Smooth muscle cell (in vitro differentiated cells): ENCODE measurements around the gene TWIST1. TPM values are rescaled to one million over a fixed set of nuclear protein-coding genes. Genes with fewer than 3 reads are reported as not detected.

Experiments used
- DNase-seq: peaks from one replicate; lab custom pipeline; 2025; ENCODE audit not compliant: unreplicated experiment; lab: John Stamatoyannopoulos, UW
- H2AFZ ChIP-seq: fragments of 200-600 bp; sonication (generic); 2 replicates; pipeline ENCODE4 v1.6.0; 2016; ENCODE audit warnings: antibody characterized with exemption, low read depth, mild to moderate bottlenecking
- H3F3A ChIP-seq: fragments of 200-600 bp; sonication (generic); 2 replicates; pipeline ENCODE4 v1.6.0; 2017; ENCODE audit warnings: antibody characterized with exemption, low read depth
- H3K27ac ChIP-seq: fragments of 200-600 bp; sonication (generic); 2 replicates; pipeline ENCODE4 v1.5.1; 2016; ENCODE audit warnings: low read depth, mild to moderate bottlenecking
- H3K27me3 ChIP-seq: fragments of 200-600 bp; sonication (generic); 2 replicates; pipeline ENCODE4 v1.6.1; 2016; ENCODE audit warnings: low read depth, mild to moderate bottlenecking
- H3K36me3 ChIP-seq: fragments of 200-600 bp; sonication (generic); 2 replicates; pipeline ENCODE4 v1.5.1; 2016; ENCODE audit warnings: low read depth
- H3K4me1 ChIP-seq: fragments of 200-600 bp; sonication (generic); 2 replicates; pipeline ENCODE4 v1.5.1; 2016; ENCODE audit warnings: low read depth
- H3K4me2 ChIP-seq: fragments of 200-600 bp; sonication (generic); 2 replicates; pipeline ENCODE4 v1.6.0; 2016; ENCODE audit warnings: mild to moderate bottlenecking
- H3K4me3 ChIP-seq: fragments of 200-600 bp; sonication (generic); 2 replicates; pipeline ENCODE4 v1.5.1; 2016; ENCODE audit warnings: mild to moderate bottlenecking
- H3K79me2 ChIP-seq: fragments of 200-600 bp; sonication (generic); 2 replicates; pipeline ENCODE4 v1.6.0; 2016; ENCODE audit warnings: low read depth, mild to moderate bottlenecking
- H3K9ac ChIP-seq: fragments of 200-600 bp; sonication (generic); 2 replicates; pipeline ENCODE4 v1.6.0; 2016; ENCODE audit warnings: low read depth
- H3K9me3 ChIP-seq: fragments of 200-600 bp; sonication (generic); replicated peaks from 2 replicates; pipeline ENCODE4 v1.5.1; 2016; ENCODE audit warnings: low read depth
- H4K20me1 ChIP-seq: fragments of 200-600 bp; sonication (generic); 2 replicates; pipeline ENCODE4 v1.6.0; 2016; ENCODE audit warnings: low read depth
- WGBS: methylation state at CpG from one replicate; pipeline ENCODE4 v1.1.7; 2016; ENCODE audit warnings: low lambda C conversion rate; 5-methylcytosine and 5-hydroxymethylcytosine counted together
- polyA plus RNA-seq: library from polyadenylated mRNA; unstranded; fragments of >200 nt; fragmentation: Nextera tagmentation; extraction: Ambion mirVana; gene quantifications from 2 replicates; pipeline ENCODE4 v1.2.1, GENCODE V29; 2016
- total RNA-seq: library from RNA; depleted of rRNA; stranded (reverse); fragments of >200 nt; gene quantifications from 2 replicates; pipeline ENCODE4 v1.2.3, GENCODE V29; 2014
- TF ChIP-seq, protein P1 (sequence below): fragments of 200-600 bp; sonication (generic); IDR thresholded peaks from 2 replicates; pipeline ENCODE4 v1.5.1; 2017; ENCODE audit warnings: borderline replicate concordance, mild to moderate bottlenecking, antibody characterized with exemption; ENCODE audit not compliant: insufficient read depth, poor library complexity, severe bottlenecking

Gene TWIST1
- total and polyA plus RNA-seq, 2 experiments from 2014 or later = 51.3 to 58.0 TPM

DNA sequence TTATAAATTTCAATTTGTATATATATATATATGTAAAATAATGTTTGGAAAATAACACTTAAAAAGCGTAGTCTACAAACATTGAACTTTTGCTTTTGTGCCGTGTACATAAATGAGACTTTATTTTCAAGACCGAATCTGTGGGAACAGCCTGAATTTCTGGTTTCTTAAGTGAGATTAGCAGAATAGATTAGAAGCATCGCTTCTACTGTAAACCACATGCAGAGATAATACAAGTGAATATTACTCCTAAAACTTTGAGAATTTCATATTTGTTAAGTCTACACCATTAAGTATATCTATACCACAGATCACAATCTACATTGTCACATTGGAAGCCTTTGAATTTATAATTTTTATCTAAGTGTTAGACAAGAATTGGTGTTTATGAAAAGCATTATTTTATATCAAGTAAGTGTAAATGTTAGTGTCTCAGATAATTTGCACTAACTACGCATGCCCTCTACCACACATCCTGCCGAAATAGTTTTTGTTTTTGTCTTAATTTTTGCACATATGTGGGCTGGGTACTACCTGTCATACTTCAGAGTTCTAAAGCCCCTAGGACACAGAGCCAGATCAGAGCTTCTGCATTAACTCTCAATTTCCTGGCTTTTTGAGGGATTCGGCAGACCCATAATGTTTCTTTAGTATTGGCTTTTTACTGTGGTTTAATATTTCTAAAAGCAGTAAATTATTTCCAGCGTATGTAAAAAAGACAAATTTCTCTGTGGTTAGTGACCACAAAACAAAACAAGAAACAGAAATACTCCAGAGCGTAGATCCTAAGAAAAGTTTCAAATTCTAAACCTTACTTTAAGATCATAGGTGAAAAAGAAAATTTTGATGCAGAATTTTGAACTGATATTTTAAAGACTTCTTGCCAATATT, 20.0 kb downstream of the TWIST1 start:
- no peaks in the 10 kb centered on the region for H3K4me1 ChIP-seq
- WGBS = 53% methylated on average over 9 of the region's 9 CpGs

DNA sequence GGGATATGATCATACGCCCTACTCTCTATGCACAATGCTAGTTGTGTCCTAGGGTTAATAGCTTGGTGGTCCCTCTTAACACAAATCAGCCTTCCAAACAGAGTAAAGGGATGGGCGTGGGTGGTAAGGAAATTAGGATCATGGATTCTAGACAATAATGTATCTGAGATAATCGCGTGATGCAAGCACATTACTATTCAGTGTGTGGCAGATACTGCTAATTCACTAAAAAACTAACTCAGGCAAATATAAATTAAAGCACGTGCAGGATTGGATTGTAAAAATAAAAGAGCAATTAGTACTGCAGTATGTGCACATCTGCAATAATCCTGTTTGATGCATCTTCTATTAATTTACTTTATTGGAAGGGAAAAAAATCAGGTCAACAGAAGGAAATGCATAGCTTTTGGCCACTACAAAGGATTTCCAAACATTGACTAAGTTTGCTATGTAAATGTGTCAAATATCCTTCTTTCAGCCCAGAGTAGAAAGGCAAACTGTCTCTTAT, 22.0 kb downstream of the TWIST1 start:
- Histone ChIP-seq H3K27ac (no peak overlapping the region), H3K27me3 (no peaks in the 10 kb centered on the region), H3K9me3 (no peaks in the 10 kb centered on the region), H3K79me2 (peaks cover 18% of the 10 kb centered on the region), H3K36me3 (no peaks in the 10 kb centered on the region), H3K4me1 (no peaks in the 10 kb centered on the region), H3K4me2 (no peak overlapping the region), H3K9ac (no peak overlapping the region), H2AFZ (no peak overlapping the region), H4K20me1 (no peaks in the 10 kb centered on the region), H3F3A (no peaks in the 10 kb centered on the region), H3K4me3 (no peak overlapping the region)
- TF ChIP-seq, protein P1, sequence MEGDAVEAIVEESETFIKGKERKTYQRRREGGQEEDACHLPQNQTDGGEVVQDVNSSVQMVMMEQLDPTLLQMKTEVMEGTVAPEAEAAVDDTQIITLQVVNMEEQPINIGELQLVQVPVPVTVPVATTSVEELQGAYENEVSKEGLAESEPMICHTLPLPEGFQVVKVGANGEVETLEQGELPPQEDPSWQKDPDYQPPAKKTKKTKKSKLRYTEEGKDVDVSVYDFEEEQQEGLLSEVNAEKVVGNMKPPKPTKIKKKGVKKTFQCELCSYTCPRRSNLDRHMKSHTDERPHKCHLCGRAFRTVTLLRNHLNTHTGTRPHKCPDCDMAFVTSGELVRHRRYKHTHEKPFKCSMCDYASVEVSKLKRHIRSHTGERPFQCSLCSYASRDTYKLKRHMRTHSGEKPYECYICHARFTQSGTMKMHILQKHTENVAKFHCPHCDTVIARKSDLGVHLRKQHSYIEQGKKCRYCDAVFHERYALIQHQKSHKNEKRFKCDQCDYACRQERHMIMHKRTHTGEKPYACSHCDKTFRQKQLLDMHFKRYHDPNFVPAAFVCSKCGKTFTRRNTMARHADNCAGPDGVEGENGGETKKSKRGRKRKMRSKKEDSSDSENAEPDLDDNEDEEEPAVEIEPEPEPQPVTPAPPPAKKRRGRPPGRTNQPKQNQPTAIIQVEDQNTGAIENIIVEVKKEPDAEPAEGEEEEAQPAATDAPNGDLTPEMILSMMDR = no peak
- DNase-seq = no peak
- 88% methylated on average over 5 of the region's 5 CpGs for WGBS

More for the DNA sequence above, 20.0 kb downstream of the TWIST1 start:
- Histone ChIP-seq H3K9ac (no peak overlapping the region), H3K4me2 (peak overlapping the region; percentile 55), H4K20me1 (no peaks in the 10 kb centered on the region), H3K27me3 (no peaks in the 10 kb centered on the region), H2AFZ (no peak overlapping the region), H3K9me3 (no peaks in the 10 kb centered on the region), H3F3A (no peaks in the 10 kb centered on the region), H3K36me3 (no peaks in the 10 kb centered on the region), H3K79me2 (peaks cover 18% of the 10 kb centered on the region), H3K4me3 (no peak overlapping the region), H3K27ac (no peak overlapping the region)
- no peak for DNase-seq
- TF ChIP-seq, protein P1 = no peak

DNA sequence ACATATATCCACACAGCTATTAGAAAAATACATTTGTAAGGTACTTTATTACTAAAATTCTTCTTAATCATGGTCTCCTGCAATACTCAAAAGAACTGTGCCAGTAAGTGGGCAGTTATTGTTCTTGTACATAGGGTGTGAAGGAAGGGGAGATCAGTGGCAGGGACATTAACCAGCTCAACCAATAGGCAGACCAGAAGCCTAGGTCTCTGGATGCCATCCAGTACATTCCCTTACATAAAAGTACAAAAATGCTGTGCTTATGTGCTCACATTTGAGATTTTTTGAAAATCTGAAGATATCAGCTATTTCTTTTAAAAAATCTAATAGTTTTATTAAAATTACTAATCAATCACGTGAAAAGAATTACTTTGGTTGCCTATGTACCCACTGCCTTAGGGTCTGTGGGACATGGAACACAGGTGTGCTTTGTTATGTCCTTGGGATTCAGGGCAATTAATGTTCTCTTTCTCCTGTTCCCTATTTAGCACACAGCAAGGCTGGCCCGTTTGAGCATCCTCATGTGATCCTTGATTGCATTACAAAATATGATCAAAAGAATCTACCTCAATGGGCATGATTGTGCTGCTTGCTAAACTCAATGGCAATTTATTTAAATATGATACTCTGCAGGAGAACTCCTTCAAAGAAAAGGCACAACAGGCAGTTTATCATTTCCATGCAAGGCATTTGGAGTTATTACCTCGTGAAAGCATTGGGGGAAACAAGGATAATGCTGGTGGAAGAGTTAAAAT, 22.7 kb downstream of the TWIST1 start:
- Histone ChIP-seq H3F3A (no peaks in the 10 kb centered on the region), H3K9me3 (no peaks in the 10 kb centered on the region), H3K36me3 (no peaks in the 10 kb centered on the region), H4K20me1 (no peaks in the 10 kb centered on the region), H3K4me1 (no peaks in the 10 kb centered on the region), H2AFZ (no peak overlapping the region), H3K4me3 (no peak overlapping the region), H3K9ac (no peak overlapping the region), H3K4me2 (no peak overlapping the region), H3K27ac (no peak overlapping the region), H3K79me2 (peaks cover 18% of the 10 kb centered on the region), H3K27me3 (no peaks in the 10 kb centered on the region)
- no peak for DNase-seq
- WGBS = 71% methylated on average over 3 of the region's 3 CpGs
- TF ChIP-seq, protein P1 = no peak
